OCI-LY1 (cell line): ENCODE results near the gene CHCHD5.

ENCODE experiments used
- CTCF ChIP-seq: fragments of 200-600 bp; sonication (generic), shearing (Covaris generic); IDR thresholded peaks from 2 replicates; pipeline ENCODE4 v1.5.1; 2017; ENCODE audit warnings: mild to moderate bottlenecking, antibody characterized with exemption, low read length, moderate library complexity, mixed read lengths
- EZH2 ChIP-seq: fragments of 200-600 bp; sonication (generic), shearing (Covaris generic); IDR thresholded peaks from 2 replicates; pipeline ENCODE4 v1.8.0; 2017; ENCODE audit warnings: borderline replicate concordance, mixed run types, mild to moderate bottlenecking, antibody characterized with exemption, low read length, moderate library complexity, mixed read lengths

- TF ChIP-seq EZH2, result no peak
- no peak for TF ChIP-seq CTCF
These were observed 34.0 kb downstream of the CHCHD5 start for GRCh38 chr2:112618383-112618782.
